Neural progenitor cell (in vitro differentiated cells): Measurements from ENCODE around the gene KAT8.

ENCODE experiments used
- EZH2 ChIP-seq: fragments of 200-600 bp; sonication (generic); IDR thresholded peaks from 2 replicates; pipeline ENCODE4 v1.6.1; 2017; ENCODE audit warnings: antibody characterized with exemption, mild to moderate bottlenecking, moderate library complexity
- EZH2phosphoT487 ChIP-seq: fragments of 200-600 bp; sonication (generic); IDR thresholded peaks from 2 replicates; pipeline ENCODE4 v1.6.1; 2017; ENCODE audit warnings: antibody characterized with exemption
- TF ChIP-seq, protein P1 (sequence below): fragments of 200-600 bp; sonication (generic); IDR thresholded peaks from 2 replicates; pipeline ENCODE4 v1.5.1; 2017; ENCODE audit warnings: antibody characterized with exemption, mild to moderate bottlenecking

DNA sequence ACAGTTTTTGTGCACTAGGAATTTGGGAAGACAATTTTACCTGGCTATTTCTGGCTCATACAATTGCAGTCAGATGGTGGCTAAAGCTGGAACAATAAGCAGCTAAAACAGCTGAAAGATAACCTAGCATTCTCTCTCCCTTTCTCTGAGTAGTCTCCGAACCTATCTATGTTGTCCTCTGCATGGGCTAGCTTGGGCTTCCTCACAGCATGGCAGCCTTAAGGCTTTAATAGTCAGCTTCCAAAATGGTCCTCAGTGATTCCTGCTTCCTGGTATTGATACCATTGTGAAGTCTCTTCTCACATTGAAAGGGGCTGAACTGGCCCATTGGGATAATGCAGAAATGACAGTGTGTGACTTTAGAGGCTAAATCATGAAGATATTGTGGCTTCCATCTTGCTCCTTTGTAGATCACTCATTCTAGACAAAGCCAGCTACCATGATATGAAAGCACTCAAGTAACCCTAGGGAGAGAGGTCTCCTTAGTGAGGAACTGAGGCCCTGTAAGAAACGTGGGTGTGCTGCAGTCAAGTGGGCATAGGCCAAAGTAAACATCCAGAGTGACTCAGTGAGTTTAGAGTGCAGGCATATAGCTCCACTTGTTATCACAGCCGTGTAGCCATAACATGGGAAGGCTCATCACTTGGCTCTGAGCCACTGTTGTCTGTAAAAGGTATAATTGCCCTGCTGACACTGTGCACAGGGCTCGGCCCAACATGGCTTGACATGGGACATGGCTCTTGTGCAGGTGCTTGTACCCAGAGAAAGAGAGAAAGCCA, 17.4 kb upstream of the KAT8 start:
- TF ChIP-seq, protein P1, sequence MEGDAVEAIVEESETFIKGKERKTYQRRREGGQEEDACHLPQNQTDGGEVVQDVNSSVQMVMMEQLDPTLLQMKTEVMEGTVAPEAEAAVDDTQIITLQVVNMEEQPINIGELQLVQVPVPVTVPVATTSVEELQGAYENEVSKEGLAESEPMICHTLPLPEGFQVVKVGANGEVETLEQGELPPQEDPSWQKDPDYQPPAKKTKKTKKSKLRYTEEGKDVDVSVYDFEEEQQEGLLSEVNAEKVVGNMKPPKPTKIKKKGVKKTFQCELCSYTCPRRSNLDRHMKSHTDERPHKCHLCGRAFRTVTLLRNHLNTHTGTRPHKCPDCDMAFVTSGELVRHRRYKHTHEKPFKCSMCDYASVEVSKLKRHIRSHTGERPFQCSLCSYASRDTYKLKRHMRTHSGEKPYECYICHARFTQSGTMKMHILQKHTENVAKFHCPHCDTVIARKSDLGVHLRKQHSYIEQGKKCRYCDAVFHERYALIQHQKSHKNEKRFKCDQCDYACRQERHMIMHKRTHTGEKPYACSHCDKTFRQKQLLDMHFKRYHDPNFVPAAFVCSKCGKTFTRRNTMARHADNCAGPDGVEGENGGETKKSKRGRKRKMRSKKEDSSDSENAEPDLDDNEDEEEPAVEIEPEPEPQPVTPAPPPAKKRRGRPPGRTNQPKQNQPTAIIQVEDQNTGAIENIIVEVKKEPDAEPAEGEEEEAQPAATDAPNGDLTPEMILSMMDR: no peak
- no peak for TF ChIP-seq EZH2
- TF ChIP-seq EZH2phosphoT487: no peak
